GM21367 (cell line): ENCODE results near the gene NRN1L.
A peak's percentile ranks its signal among the peaks of the same experiment; 100 is the strongest.

Experiments
- ATAC-seq: cut with Tn5 transposase; IDR thresholded peaks from one replicate; pipeline ENCODE4 v1.9.1; 2021; ENCODE audit not compliant: unreplicated experiment

The NRN1L gene

GRCh38 chr16:67934306-67935100, 49.8 kb downstream of the NRN1L start:
- no peak for ATAC-seq

- no peak for ATAC-seq
These were observed 50.4 kb downstream of the NRN1L start for GRCh38 chr16:67935101-67935401.

DNA sequence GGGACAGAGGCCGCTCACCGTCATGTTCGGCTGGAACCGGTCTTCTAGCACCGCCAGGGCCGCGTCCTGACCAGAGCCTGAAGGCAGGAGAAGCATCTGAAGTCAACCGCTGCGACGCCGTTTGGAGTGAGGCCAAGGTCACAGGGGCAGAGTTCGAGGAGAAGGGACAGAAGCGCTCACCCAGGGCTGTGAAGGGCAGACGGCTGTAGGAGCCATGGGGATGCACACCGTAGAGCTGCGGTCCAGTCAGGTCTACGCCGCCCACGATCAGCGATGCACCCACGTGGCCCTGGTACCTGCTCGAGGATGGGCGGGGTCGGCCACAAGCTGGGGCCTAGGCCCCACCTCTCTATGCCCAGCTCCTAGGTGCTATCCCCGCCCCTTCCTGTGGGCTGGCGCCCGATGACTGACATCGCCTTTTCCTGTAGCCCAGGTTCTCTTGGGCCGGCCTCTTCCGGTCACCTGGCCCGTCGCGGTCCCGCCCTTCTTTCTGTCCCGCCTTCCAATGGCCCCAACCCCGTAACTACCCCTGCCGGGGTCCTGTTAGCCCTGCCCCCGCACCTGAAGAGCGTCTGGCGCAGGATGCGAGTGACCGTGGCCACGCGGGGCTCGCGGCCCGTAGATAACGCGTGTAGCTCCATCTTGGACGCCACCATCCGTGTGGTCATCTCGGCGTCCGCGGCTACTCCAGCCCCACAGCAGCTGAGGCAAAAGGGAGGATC, 50.9 kb downstream of the NRN1L start:
- peak; percentile 81 for ATAC-seq
